ENCODE data around the gene TGM1.

GRCh38 chr14:24254630-24255392, 8.2 kb downstream of the TGM1 start:
- TF ChIP-seq EZH2 (optimal IDR thresholded peaks at IDR 0.05; ENCODE audit: low read depth, low read length) (no peak), CTCF (IDR thresholded peaks at IDR 0.05; ENCODE audit: low read length) (no peak)
